ENCODE data around the gene CFAP92.

Gene CFAP92

GRCh38 chr3:129025108-129025507, 31.2 kb upstream of the CFAP92 start:
- no peak for FAIRE-seq

GRCh38 chr3:129023909-129024308, 30.0 kb upstream of the CFAP92 start:
- FAIRE-seq, result no peak

GRCh38 chr3:129023008-129023358, 29.1 kb upstream of the CFAP92 start:
- FAIRE-seq, result no peak

- no peak for FAIRE-seq
Observed at GRCh38 chr3:129022114-129023007, 28.5 kb upstream of the CFAP92 start.

DNA sequence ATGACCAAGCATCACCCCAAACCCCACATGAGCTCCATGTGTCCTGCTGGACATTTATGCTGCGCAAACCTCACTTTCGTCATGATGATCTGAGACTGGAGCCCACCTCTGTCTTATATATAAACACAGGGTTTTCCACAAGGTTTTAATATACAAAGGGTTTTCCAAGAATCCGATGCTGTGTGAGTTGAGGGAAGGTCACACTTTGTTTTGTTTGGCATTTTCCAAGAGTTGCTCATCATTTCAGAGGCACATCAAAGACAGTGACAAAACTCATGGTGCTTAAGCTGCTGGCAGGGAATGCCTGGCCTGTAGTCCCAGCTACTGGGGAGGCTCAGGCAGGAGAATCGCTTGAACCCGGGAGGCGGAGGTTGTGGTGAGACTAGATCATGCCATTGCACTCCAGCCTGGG, 27.3 kb upstream of the CFAP92 start:
- no peak for FAIRE-seq

DNA sequence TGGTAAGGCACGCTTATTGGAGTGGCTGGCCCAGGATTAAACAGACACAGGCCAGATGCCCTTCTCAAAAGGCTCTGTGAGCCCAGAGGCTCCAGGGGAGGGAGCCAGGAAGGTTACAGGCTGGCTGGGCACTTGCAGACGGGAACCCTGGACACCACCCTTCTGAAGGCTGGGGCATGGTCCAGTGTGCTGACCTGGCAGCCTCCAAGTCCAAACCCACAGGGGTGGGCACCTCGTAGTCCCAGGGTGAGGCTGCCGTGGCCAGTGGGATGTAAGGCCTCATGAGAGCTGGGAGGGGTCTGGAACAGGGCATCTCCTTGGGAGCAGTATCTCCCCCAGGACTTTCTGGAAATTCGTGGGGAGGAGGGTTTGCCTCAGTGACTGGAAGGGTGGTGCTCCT, 26.8 kb upstream of the CFAP92 start:
- no peak for FAIRE-seq

GRCh38 chr3:129019266-129019665, 25.4 kb upstream of the CFAP92 start:
- no peak for FAIRE-seq

- FAIRE-seq, result no peak
Observed at GRCh38 chr3:129018751-129019150, 24.9 kb upstream of the CFAP92 start.

DNA sequence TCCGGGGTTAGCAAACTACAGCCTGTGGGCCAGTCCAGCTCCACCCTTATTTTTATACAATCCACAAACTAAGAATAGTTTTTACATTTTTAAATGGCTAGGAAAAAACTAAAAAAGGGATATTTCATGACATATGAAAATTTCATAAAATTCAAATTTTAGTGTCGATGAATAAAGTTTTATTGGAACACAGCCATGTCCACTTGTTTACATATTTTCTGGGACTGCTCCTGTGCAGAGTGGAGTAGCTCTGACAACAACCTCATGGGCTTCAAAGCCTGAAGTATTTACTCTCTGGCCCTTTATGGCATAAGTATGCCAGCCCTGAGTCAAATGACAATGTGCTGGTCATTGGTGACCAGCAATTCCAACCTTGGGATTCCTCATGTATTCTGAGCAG, 24.4 kb upstream of the CFAP92 start:
- no peak for FAIRE-seq

GRCh38 chr3:129017484-129017899, 23.6 kb upstream of the CFAP92 start:
- no peak for FAIRE-seq

GRCh38 chr3:129016720-129017483, 23.0 kb upstream of the CFAP92 start:
- no peak for FAIRE-seq

GRCh38 chr3:129016356-129016719, 22.5 kb upstream of the CFAP92 start:
- no peak for FAIRE-seq

GRCh38 chr3:129015388-129016105, 21.7 kb upstream of the CFAP92 start:
- no peak for FAIRE-seq

GRCh38 chr3:129014793-129015345, 21.0 kb upstream of the CFAP92 start:
- no peak for FAIRE-seq

DNA sequence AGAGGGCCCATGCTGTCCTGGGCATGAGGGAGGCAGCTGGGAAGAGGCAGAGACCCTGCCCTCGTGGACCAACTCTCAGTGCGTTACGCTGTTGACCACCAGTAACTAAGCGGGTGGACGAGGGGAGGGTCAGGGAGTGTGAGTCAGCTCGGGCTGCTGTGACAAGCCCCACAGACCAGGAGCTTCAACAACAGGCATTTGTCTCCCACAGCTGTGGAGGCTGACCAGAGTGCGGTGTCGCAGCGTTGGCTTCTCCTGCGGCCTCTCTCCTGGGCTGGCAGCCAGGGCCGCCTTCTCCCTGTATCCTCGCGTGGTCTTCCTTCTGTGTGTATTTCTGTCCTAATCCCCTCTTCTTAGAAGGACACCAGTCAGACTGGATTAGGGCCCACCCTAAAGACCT, 20.3 kb upstream of the CFAP92 start:
- FAIRE-seq, result no peak

- FAIRE-seq, result no peak
Observed at GRCh38 chr3:129013491-129013891, 19.6 kb upstream of the CFAP92 start.

- FAIRE-seq, result no peak
Observed at GRCh38 chr3:129010310-129010956, 16.6 kb upstream of the CFAP92 start.

DNA sequence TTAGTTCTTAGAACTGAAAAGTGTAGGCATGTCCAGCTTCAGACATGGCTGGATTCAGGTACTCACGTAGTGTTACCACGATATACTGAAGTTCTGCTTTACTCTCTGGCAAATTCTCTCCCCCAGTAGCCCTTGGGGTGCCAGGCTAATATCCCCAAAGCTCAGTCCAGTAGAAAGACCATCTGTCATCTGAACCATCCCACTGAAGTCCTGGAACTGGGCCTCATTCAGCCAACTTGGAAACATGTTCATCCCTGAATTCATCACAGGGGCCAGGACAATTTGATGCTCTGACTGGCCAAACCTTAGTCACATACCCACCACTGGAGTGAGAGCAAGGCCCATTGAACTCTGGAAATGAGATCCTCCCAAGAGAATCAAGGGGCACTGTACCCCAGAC, 15.4 kb upstream of the CFAP92 start:
- no peak for FAIRE-seq

GRCh38 chr3:129007792-129008191, 13.9 kb upstream of the CFAP92 start:
- no peak for FAIRE-seq

GRCh38 chr3:129006864-129007263, 13.0 kb upstream of the CFAP92 start:
- FAIRE-seq, result no peak

DNA sequence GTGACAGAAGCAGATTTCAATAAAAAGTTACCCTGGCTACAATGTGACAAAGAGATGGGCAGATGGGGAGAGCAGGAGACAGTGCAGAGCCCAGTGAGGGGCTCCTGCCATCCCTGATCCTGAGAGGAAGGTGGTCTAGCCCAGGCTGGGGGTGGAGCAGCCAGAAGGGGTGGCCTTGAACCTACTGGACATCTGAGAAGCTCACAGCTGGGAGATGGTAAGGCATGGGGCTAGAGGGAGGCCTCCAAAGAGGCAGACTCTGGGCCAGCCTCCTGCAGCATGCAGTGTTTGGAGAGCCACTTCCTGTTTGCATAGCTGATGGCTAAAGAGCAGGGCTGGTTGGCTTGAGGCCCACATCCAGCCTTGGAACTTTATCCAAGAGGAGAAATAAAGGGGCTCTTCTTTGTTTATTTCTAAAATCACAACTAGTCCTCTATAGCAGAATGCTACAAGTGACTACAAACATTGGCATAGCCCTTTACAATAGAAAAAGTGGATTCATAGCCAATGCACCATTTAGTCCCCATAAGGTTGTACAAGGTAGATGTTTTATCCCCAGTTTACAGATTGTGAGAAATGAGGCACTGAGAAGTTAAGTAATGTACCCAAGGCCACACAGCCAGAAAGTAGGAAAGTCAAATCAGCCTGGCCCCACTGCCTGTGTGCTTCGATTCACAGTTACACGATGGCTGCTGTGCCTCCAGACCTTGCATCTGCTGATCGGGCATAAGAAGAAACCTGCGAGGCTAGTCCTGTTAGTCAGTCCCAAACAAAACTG, 11.8 kb upstream of the CFAP92 start:
- no peak for FAIRE-seq

All from colon (tissue), 2 donors.